K562 (cell line): ENCODE results near the gene LAPTM5. TPM values are rescaled to one million over a fixed set of nuclear protein-coding genes. Genes with fewer than 3 reads are reported as not detected.

Source experiments
- HCFC1 ChIP-seq: IDR thresholded peaks from 2 replicates; pipeline ENCODE4 v1.6.1; 2012; ENCODE audit warnings: low read depth, low read length, improper control_type of control experiment
- HDAC3 ChIP-seq: fragments of 450-650 bp; IDR thresholded peaks from 2 replicates; pipeline ENCODE4 v1.6.1; 2018; ENCODE audit warnings: borderline replicate concordance, mild to moderate bottlenecking, moderate library complexity; ENCODE audit not compliant: partially characterized antibody
- JUND ChIP-seq, 2 experiments: IDR thresholded peaks; 2 replicates in 1 of 2; 3 replicates in 1 of 2; pipeline ENCODE4 v1.6.1; 2011; ENCODE audit warnings: borderline replicate concordance in 2 of 2, low read depth in 2 of 2, low read length in 2 of 2, improper control_type of control experiment in 1 of 2, missing biosample characterization in 1 of 2, missing genetic modification characterization in 1 of 2, missing genetic modification reagents in 1 of 2
- MEIS2 ChIP-seq: fragments of 450-650 bp; IDR thresholded peaks from 2 replicates; pipeline ENCODE4 v1.6.1; 2014; ENCODE audit warnings: mild to moderate bottlenecking; ENCODE audit not compliant: partially characterized antibody
- OTX1 ChIP-seq: fragments of 450-650 bp; formaldehyde crosslinking; IDR thresholded peaks from 2 replicates; pipeline ENCODE4 v1.4.0; 2022; ENCODE audit warnings: mild to moderate bottlenecking
- PKNOX1 ChIP-seq: fragments of 450-650 bp; IDR thresholded peaks from 2 replicates; pipeline ENCODE4 v1.6.1; 2016
- PTRF ChIP-seq: fragments of 450-650 bp; IDR thresholded peaks from 2 replicates; pipeline ENCODE4 v1.6.1; 2016; ENCODE audit warnings: mild to moderate bottlenecking, missing genetic modification characterization, missing compliant biosample characterization
- RFX1 ChIP-seq: fragments of 450-650 bp; IDR thresholded peaks from 2 replicates; pipeline ENCODE4 v1.6.1; 2016; ENCODE audit warnings: mild to moderate bottlenecking, moderate library complexity
- THRA ChIP-seq: fragments of 450-650 bp; IDR thresholded peaks from 2 replicates; pipeline ENCODE4 v1.6.1; 2017; ENCODE audit warnings: mild to moderate bottlenecking, moderate library complexity
- ZBTB17 ChIP-seq: fragments of 450-650 bp; formaldehyde crosslinking; IDR thresholded peaks from 2 replicates; pipeline ENCODE4 v1.4.0; 2020; ENCODE audit warnings: mild to moderate bottlenecking
- ZFP30 ChIP-seq: fragments of 250-450 bp; sonication (Bioruptor Pico); IDR thresholded peaks from 2 replicates; pipeline ENCODE4 v1.8.0; 2022; ENCODE audit warnings: moderate library complexity, mild to moderate bottlenecking, inconsistent platforms, borderline replicate concordance
- ZNF212 ChIP-seq: fragments of 450-650 bp; formaldehyde crosslinking; IDR thresholded peaks from 2 replicates; pipeline ENCODE4 v1.4.0; 2020; ENCODE audit warnings: mild to moderate bottlenecking
- ZNF311 ChIP-seq: fragments of 250-450 bp; sonication (Bioruptor Pico); IDR thresholded peaks from 2 replicates; pipeline ENCODE4 v1.4.0; 2020; ENCODE audit warnings: mild to moderate bottlenecking, moderate library complexity
- ZNF444 ChIP-seq: fragments of 250-450 bp; sonication (Bioruptor Pico); IDR thresholded peaks from 2 replicates; pipeline ENCODE4 v1.4.0; 2020; ENCODE audit warnings: mild to moderate bottlenecking, moderate library complexity
- ZNF583 ChIP-seq: fragments of 250-450 bp; sonication (Bioruptor Pico); IDR thresholded peaks from 2 replicates; pipeline ENCODE4 v1.4.0; 2020
- ZNF639 ChIP-seq, 2 experiments: fragments of 200-800 bp in 1 of 2; sonication (Bioruptor generic) in 1 of 2; sonication (generic) in 1 of 2; formaldehyde crosslinking in 1 of 2; IDR thresholded peaks in 1 of 2; conservative IDR thresholded peaks in 1 of 2; 2 replicates each; pipeline versions ENCODE4 v1.5.0 to v1.6.1; 2016 to 2020; ENCODE audit warnings: missing compliant biosample characterization in 1 of 2, missing genetic modification characterization in 1 of 2, missing genetic modification reagents in 1 of 2
- ZNF766 ChIP-seq: fragments of 200-800 bp; sonication (Bioruptor generic); conservative IDR thresholded peaks from 2 replicates; pipeline ENCODE4 v1.6.1; 2016; ENCODE audit warnings: missing genetic modification characterization, missing compliant biosample characterization
- ZSCAN32 ChIP-seq: fragments of 450-650 bp; formaldehyde crosslinking; IDR thresholded peaks from 2 replicates; pipeline ENCODE4 v1.4.0; 2020; ENCODE audit warnings: mild to moderate bottlenecking, moderate library complexity
- polyA plus RNA-seq, 8 experiments: library from polyadenylated mRNA; depleted of rRNA in 4 of 8; stranded (reverse) in 5 of 8; unstranded in 3 of 8; fragments of >200 nt; fragmentation: Nextera tagmentation in 2 of 8; fragmentation: Illumina TruSeq in 1 of 8; extraction: Ambion mirVana in 2 of 8; extraction: Trizol in 1 of 8; gene quantifications; 2 replicates each; pipeline versions ENCODE4 v1.2.1 to v1.2.3, GENCODE V29; 2011 to 2014; ENCODE audit warnings: inconsistent platforms in 1 of 8, missing spikeins in 1 of 8
- total RNA-seq, 7 experiments: library from RNA; depleted of rRNA in 6 of 7; stranded (reverse); fragments of >200 nt in 6 of 7; fragmentation: Illumina TruSeq in 2 of 7; extraction: Trizol in 2 of 7; gene quantifications; 2 replicates each; pipeline versions ENCODE4 v1.2.1 to v1.2.3, GENCODE V29; 2011 to 2021; ENCODE audit warnings: low replicate concordance in 1 of 7
- TF ChIP-seq, protein P1 (sequence below): IDR thresholded peaks from 2 replicates; pipeline ENCODE4 v1.6.1; 2014; ENCODE audit warnings: antibody characterized with exemption

Gene LAPTM5
- total and polyA plus RNA-seq, 9 of the 15 experiments (the other 6 are each of a cell fraction or from before 2014, with no cell fraction given), result 2.4 to 47.3 (median 20.3) TPM

DNA sequence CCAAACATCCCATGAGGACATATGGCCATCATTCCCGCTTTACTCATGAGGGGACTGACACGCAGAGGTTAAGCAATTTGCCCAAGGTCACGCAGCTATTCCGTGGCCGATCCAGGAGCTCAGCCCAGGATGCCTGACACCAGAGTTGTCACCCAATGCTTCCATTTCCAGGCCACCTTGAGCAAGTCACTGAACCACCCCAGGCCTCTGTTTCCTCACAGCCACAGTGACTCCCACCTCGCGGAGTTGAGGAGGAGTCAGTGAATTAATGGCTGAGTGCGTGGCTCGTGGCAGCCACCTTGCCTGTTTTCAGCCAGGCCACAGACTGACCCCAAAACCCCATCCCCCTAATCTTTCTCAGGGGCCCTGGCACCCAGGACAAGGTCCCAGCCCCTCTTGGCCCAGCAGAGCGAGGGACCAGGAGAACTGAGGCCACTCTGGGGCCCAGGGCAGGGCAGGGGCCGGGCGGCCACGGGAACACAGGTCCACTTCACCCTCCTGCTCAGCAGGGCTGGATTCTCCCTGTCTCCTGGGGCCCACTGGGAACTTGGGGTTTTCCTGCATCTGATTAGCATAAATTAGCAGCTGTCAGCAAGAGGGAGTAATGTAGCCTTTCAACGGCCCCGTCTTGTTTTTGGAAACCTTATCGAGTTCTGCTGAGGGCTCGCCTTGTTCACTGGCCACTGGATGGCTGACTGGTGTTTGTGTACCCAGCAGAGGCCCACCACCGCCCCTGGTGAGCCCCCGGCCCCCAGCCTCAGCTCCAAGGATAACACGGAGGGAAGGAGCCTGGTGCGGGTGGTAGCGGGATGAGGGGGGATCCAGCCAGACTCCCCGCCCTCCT is 19.7 kb upstream of the LAPTM5 start (continued):
- TF ChIP-seq JUND (IDR thresholded peaks at IDR 0.05; ENCODE audit: borderline replicate concordance, low read depth, low read length), result no peak; the same call in 1 of the 2 replicates
- no peak for TF ChIP-seq JUND (tag; IDR thresholded peaks at IDR 0.05; ENCODE audit: borderline replicate concordance, low read depth, low read length)
- TF ChIP-seq MEIS2, result peak; percentile 86
- TF ChIP-seq ZNF311 (CRISPR knock-in tag), result peak; percentile 88; the same call in 1 of the 2 replicates
- 0 out of 2 replicates have a peak, but pooled peaks have one; percentile 8 for TF ChIP-seq ZNF444
- TF ChIP-seq, protein P1, sequence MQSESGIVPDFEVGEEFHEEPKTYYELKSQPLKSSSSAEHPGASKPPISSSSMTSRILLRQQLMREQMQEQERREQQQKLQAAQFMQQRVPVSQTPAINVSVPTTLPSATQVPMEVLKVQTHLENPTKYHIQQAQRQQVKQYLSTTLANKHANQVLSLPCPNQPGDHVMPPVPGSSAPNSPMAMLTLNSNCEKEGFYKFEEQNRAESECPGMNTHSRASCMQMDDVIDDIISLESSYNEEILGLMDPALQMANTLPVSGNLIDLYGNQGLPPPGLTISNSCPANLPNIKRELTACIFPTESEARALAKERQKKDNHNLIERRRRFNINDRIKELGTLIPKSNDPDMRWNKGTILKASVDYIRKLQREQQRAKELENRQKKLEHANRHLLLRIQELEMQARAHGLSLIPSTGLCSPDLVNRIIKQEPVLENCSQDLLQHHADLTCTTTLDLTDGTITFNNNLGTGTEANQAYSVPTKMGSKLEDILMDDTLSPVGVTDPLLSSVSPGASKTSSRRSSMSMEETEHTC, result no peak
- no peak for TF ChIP-seq HCFC1
- TF ChIP-seq THRA, result no peak
- TF ChIP-seq ZBTB17 (CRISPR knock-in tag), result peak; percentile 89
- 0 out of 2 replicates have a peak, but pooled peaks have one; percentile 5 for TF ChIP-seq PTRF (tag)
- 0 out of 2 replicates have a peak, but pooled peaks have one; percentile 13 for TF ChIP-seq OTX1
- TF ChIP-seq ZNF639 (CRISPR knock-in tag; conservative IDR thresholded peaks at IDR 0.05 in 1 of 2, IDR thresholded peaks at IDR 0.05 in 1 of 2), result peak in 1 of 2 experiments; percentile 78; a peak in 1 of 4 replicates
- TF ChIP-seq ZSCAN32 (CRISPR knock-in tag), result peak; percentile 53; the same call in 1 of the 2 replicates
- peak; percentile 64; the same call in 1 of the 2 replicates for TF ChIP-seq ZNF766 (CRISPR knock-in tag)
- TF ChIP-seq HDAC3, result peak; percentile 11
- TF ChIP-seq ZNF583 (CRISPR knock-in tag), result peak; percentile 85
- no peak for TF ChIP-seq ZFP30 (CRISPR knock-in tag)
- TF ChIP-seq ZNF212 (CRISPR knock-in tag), result peak; percentile 60; the same call in 1 of the 2 replicates
- TF ChIP-seq PKNOX1, result peak; percentile 61
- no peak for TF ChIP-seq RFX1
